ENCODE results near the gene AKAP8.
"Not testable (repeated sequence)": the region's sequence is repeated elsewhere in the genome, so short reads cannot be mapped to it uniquely, and the experiment has no call there.

Gene AKAP8

GRCh38 chr19:15373644-15374043 lies 5.9 kb downstream of the AKAP8 start:
- Histone ChIP-seq H3K36me3 (ENCODE audit: insufficient read depth, low read length) (peaks cover 11% of the 10 kb centered on the region), H3K4me1 (ENCODE audit: insufficient read depth, low read length) (peaks cover 3% of the 10 kb centered on the region; the same call in 1 of the 2 replicates), H3K9me3 (ENCODE audit: control insufficient read depth, insufficient read depth, low read length) (no peaks in the 10 kb centered on the region), H3K9ac (ENCODE audit: low read depth, low read length) (no peak overlapping the region)

- peaks cover 14% of the 10 kb centered on the region for H3K36me3 ChIP-seq (ENCODE audit: insufficient read depth, low read length)
- no peaks in the 10 kb centered on the region for H3K9me3 ChIP-seq (ENCODE audit: control insufficient read depth, insufficient read depth, low read length)
- peaks cover 3% of the 10 kb centered on the region; the same call in 1 of the 2 replicates for H3K4me1 ChIP-seq (ENCODE audit: insufficient read depth, low read length)
- H3K9ac ChIP-seq (ENCODE audit: low read depth, low read length) = no peak overlapping the region
Measured at GRCh38 chr19:15372891-15373301, 6.7 kb downstream of the AKAP8 start.

GRCh38 chr19:15372470-15372869 lies 7.1 kb downstream of the AKAP8 start:
- no peak overlapping the region for H3K9ac ChIP-seq (ENCODE audit: low read depth, low read length)
- H3K36me3 ChIP-seq (ENCODE audit: insufficient read depth, low read length) = peaks cover 18% of the 10 kb centered on the region

GRCh38 chr19:15371786-15372380 lies 7.7 kb downstream of the AKAP8 start:
- Histone ChIP-seq H3K36me3 (ENCODE audit: insufficient read depth, low read length) (peaks cover 23% of the 10 kb centered on the region), H3K4me1 (ENCODE audit: insufficient read depth, low read length) (no peaks in the 10 kb centered on the region), H3K9me3 (ENCODE audit: control insufficient read depth, insufficient read depth, low read length) (no peaks in the 10 kb centered on the region), H3K9ac (ENCODE audit: low read depth, low read length) (no peak overlapping the region)

More at GRCh38 chr19:15372470-15372869, 7.1 kb downstream of the AKAP8 start:
- Histone ChIP-seq H3K9me3 (ENCODE audit: control insufficient read depth, insufficient read depth, low read length) (no peaks in the 10 kb centered on the region), H3K4me1 (ENCODE audit: insufficient read depth, low read length) (peaks cover 3% of the 10 kb centered on the region; the same call in 1 of the 2 replicates)

GRCh38 chr19:15371119-15371518 lies 8.5 kb downstream of the AKAP8 start:
- Histone ChIP-seq H3K9ac (ENCODE audit: low read depth, low read length) (no peak overlapping the region), H3K36me3 (ENCODE audit: insufficient read depth, low read length) (peaks cover 23% of the 10 kb centered on the region), H3K9me3 (ENCODE audit: control insufficient read depth, insufficient read depth, low read length) (no peaks in the 10 kb centered on the region), H3K4me1 (ENCODE audit: insufficient read depth, low read length) (no peaks in the 10 kb centered on the region)

- Histone ChIP-seq H3K9ac (ENCODE audit: low read depth, low read length) (no peak overlapping the region), H3K36me3 (ENCODE audit: insufficient read depth, low read length) (peaks cover 29% of the 10 kb centered on the region), H3K4me1 (ENCODE audit: insufficient read depth, low read length) (no peaks in the 10 kb centered on the region), H3K9me3 (ENCODE audit: control insufficient read depth, insufficient read depth, low read length) (no peaks in the 10 kb centered on the region)
Measured at GRCh38 chr19:15369594-15369891, 10.0 kb downstream of the AKAP8 start.

GRCh38 chr19:15368798-15369593 lies 10.6 kb downstream of the AKAP8 start:
- Histone ChIP-seq H3K9me3 (ENCODE audit: control insufficient read depth, insufficient read depth, low read length) (no peaks in the 10 kb centered on the region), H3K9ac (ENCODE audit: low read depth, low read length) (no peak overlapping the region), H3K4me1 (ENCODE audit: insufficient read depth, low read length) (no peaks in the 10 kb centered on the region), H3K36me3 (ENCODE audit: insufficient read depth, low read length) (peaks cover 29% of the 10 kb centered on the region)

- Histone ChIP-seq H3K9me3 (ENCODE audit: control insufficient read depth, insufficient read depth, low read length) (no peaks in the 10 kb centered on the region), H3K9ac (ENCODE audit: low read depth, low read length) (no peak overlapping the region), H3K36me3 (ENCODE audit: insufficient read depth, low read length) (peaks cover 29% of the 10 kb centered on the region), H3K4me1 (ENCODE audit: insufficient read depth, low read length) (no peaks in the 10 kb centered on the region)
Measured at GRCh38 chr19:15368051-15368632, 11.4 kb downstream of the AKAP8 start.

- Histone ChIP-seq H3K36me3 (ENCODE audit: insufficient read depth, low read length) (peaks cover 29% of the 10 kb centered on the region), H3K9ac (ENCODE audit: low read depth, low read length) (no peak overlapping the region), H3K4me1 (ENCODE audit: insufficient read depth, low read length) (no peaks in the 10 kb centered on the region), H3K9me3 (ENCODE audit: control insufficient read depth, insufficient read depth, low read length) (no peaks in the 10 kb centered on the region)
Measured at GRCh38 chr19:15367439-15367838, 12.1 kb downstream of the AKAP8 start.

- Histone ChIP-seq H3K9me3 (ENCODE audit: control insufficient read depth, insufficient read depth, low read length) (no peaks in the 10 kb centered on the region), H3K9ac (ENCODE audit: low read depth, low read length) (no peak overlapping the region), H3K4me1 (ENCODE audit: insufficient read depth, low read length) (no peaks in the 10 kb centered on the region), H3K36me3 (ENCODE audit: insufficient read depth, low read length) (peaks cover 38% of the 10 kb centered on the region)
Measured at GRCh38 chr19:15365264-15365663, 14.3 kb downstream of the AKAP8 start.

GRCh38 chr19:15363791-15364190 lies 15.8 kb downstream of the AKAP8 start:
- not testable (repeated sequence) for H3K9me3 ChIP-seq (ENCODE audit: control insufficient read depth, insufficient read depth, low read length); H3K4me1 ChIP-seq (ENCODE audit: insufficient read depth, low read length); H3K9ac ChIP-seq (ENCODE audit: low read depth, low read length)
- H3K36me3 ChIP-seq (ENCODE audit: insufficient read depth, low read length) = peaks cover 43% of the 10 kb centered on the region

- not testable (repeated sequence) for H3K4me1 ChIP-seq (ENCODE audit: insufficient read depth, low read length); H3K9me3 ChIP-seq (ENCODE audit: control insufficient read depth, insufficient read depth, low read length); H3K9ac ChIP-seq (ENCODE audit: low read depth, low read length)
- H3K36me3 ChIP-seq (ENCODE audit: insufficient read depth, low read length) = peaks cover 49% of the 10 kb centered on the region
Measured at GRCh38 chr19:15363048-15363447, 16.5 kb downstream of the AKAP8 start.

GRCh38 chr19:15360015-15360414 lies 19.6 kb downstream of the AKAP8 start:
- peaks cover 45% of the 10 kb centered on the region for H3K36me3 ChIP-seq (ENCODE audit: insufficient read depth, low read length)
- not testable (repeated sequence) for H3K9ac ChIP-seq (ENCODE audit: low read depth, low read length); H3K9me3 ChIP-seq (ENCODE audit: control insufficient read depth, insufficient read depth, low read length); H3K4me1 ChIP-seq (ENCODE audit: insufficient read depth, low read length)

GRCh38 chr19:15358918-15359317 lies 20.7 kb downstream of the AKAP8 start:
- Histone ChIP-seq H3K4me1 (ENCODE audit: insufficient read depth, low read length) (no peaks in the 10 kb centered on the region), H3K9ac (ENCODE audit: low read depth, low read length) (no peak overlapping the region), H3K36me3 (ENCODE audit: insufficient read depth, low read length) (peaks cover 46% of the 10 kb centered on the region), H3K9me3 (ENCODE audit: control insufficient read depth, insufficient read depth, low read length) (no peaks in the 10 kb centered on the region)

- H3K9ac ChIP-seq (ENCODE audit: low read depth, low read length) = no peak overlapping the region
Measured at GRCh38 chr19:15357906-15358305, 21.7 kb downstream of the AKAP8 start.

More at GRCh38 chr19:15357906-15358305, 21.7 kb downstream of the AKAP8 start:
- Histone ChIP-seq H3K9me3 (ENCODE audit: control insufficient read depth, insufficient read depth, low read length) (no peaks in the 10 kb centered on the region), H3K36me3 (ENCODE audit: insufficient read depth, low read length) (peaks cover 46% of the 10 kb centered on the region), H3K4me1 (ENCODE audit: insufficient read depth, low read length) (no peaks in the 10 kb centered on the region)

Data from ES-I3 (cell line).